Measurements from ENCODE around the gene PRSS56.

Gene PRSS56

GRCh38 chr2:232533944-232534710, 13.9 kb downstream of the PRSS56 start:
- DNase-seq (ENCODE audit: low read depth): peak; percentile 76
- no peak overlapping the region for H3K4me3 ChIP-seq (ENCODE audit: low read depth, low read length)
- TF ChIP-seq CTCF (conservative IDR thresholded peaks at IDR 0.05; ENCODE audit: low read depth, low read length): no peak

GRCh38 chr2:232534940-232535651, 14.9 kb downstream of the PRSS56 start:
- DNase-seq (ENCODE audit: low read depth): no peak
- no peak overlapping the region for H3K4me3 ChIP-seq (ENCODE audit: low read depth, low read length)
- no peak for TF ChIP-seq CTCF (conservative IDR thresholded peaks at IDR 0.05; ENCODE audit: low read depth, low read length)

- H3K4me3 ChIP-seq (ENCODE audit: low read depth, low read length): no peak overlapping the region
- DNase-seq (ENCODE audit: low read depth): no peak
- TF ChIP-seq CTCF (conservative IDR thresholded peaks at IDR 0.05; ENCODE audit: low read depth, low read length): no peak
Observed at GRCh38 chr2:232535761-232536530, 15.8 kb downstream of the PRSS56 start.

GRCh38 chr2:232537079-232537478, 16.9 kb downstream of the PRSS56 start:
- peak; percentile 55 for TF ChIP-seq CTCF (conservative IDR thresholded peaks at IDR 0.05; ENCODE audit: low read depth, low read length)
- H3K4me3 ChIP-seq (ENCODE audit: low read depth, low read length): no peak overlapping the region
- no peak for DNase-seq (ENCODE audit: low read depth)

GRCh38 chr2:232537499-232537898, 17.3 kb downstream of the PRSS56 start:
- no peak for TF ChIP-seq CTCF (conservative IDR thresholded peaks at IDR 0.05; ENCODE audit: low read depth, low read length)
- H3K4me3 ChIP-seq (ENCODE audit: low read depth, low read length): no peak overlapping the region
- no peak for DNase-seq (ENCODE audit: low read depth)

- H3K4me3 ChIP-seq (ENCODE audit: low read depth, low read length): no peak overlapping the region
- DNase-seq (ENCODE audit: low read depth): no peak
Observed at GRCh38 chr2:232538671-232539070, 18.5 kb downstream of the PRSS56 start.

More at GRCh38 chr2:232538671-232539070, 18.5 kb downstream of the PRSS56 start:
- no peak for TF ChIP-seq CTCF (conservative IDR thresholded peaks at IDR 0.05; ENCODE audit: low read depth, low read length)

Measured in choroid plexus epithelial cell (primary cell).